Measurements from ENCODE around the gene CAB39.

The CAB39 gene

GRCh38 chr2:230785346-230785745 lies 72.7 kb downstream of the CAB39 start:
- no peak for DNase-seq (ENCODE audit: low read depth)

GRCh38 chr2:230787101-230787500 lies 74.5 kb downstream of the CAB39 start:
- DNase-seq (ENCODE audit: low read depth) = no peak

- no peak for DNase-seq (ENCODE audit: low read depth)
Measured at GRCh38 chr2:230788554-230789175, 76.0 kb downstream of the CAB39 start.

GRCh38 chr2:230790981-230791380 lies 78.3 kb downstream of the CAB39 start:
- no peak for DNase-seq (ENCODE audit: low read depth)

GRCh38 chr2:230793572-230794359 lies 81.1 kb downstream of the CAB39 start:
- DNase-seq (ENCODE audit: low read depth) = peak; percentile 35

- DNase-seq (ENCODE audit: low read depth) = no peak
Measured at GRCh38 chr2:230794497-230794896, 81.9 kb downstream of the CAB39 start.

- DNase-seq (ENCODE audit: low read depth) = no peak
Measured at GRCh38 chr2:230795856-230796255, 83.2 kb downstream of the CAB39 start.

- no peak for DNase-seq (ENCODE audit: low read depth)
Measured at GRCh38 chr2:230796280-230796862, 83.7 kb downstream of the CAB39 start.

GRCh38 chr2:230797515-230798495 lies 85.2 kb downstream of the CAB39 start:
- no peak for DNase-seq (ENCODE audit: low read depth)

- no peak for DNase-seq (ENCODE audit: low read depth)
Measured at GRCh38 chr2:230798769-230799399, 86.2 kb downstream of the CAB39 start.

GRCh38 chr2:230805353-230806017 lies 92.8 kb downstream of the CAB39 start:
- no peak for DNase-seq (ENCODE audit: low read depth)

GRCh38 chr2:230807729-230808128 lies 95.1 kb downstream of the CAB39 start:
- no peak for DNase-seq (ENCODE audit: low read depth)

GRCh38 chr2:230809015-230809414 lies 96.4 kb downstream of the CAB39 start:
- DNase-seq (ENCODE audit: low read depth) = no peak

- no peak for DNase-seq (ENCODE audit: low read depth)
Measured at GRCh38 chr2:230809677-230810251, 97.1 kb downstream of the CAB39 start.

- no peak for DNase-seq (ENCODE audit: low read depth)
Measured at GRCh38 chr2:230811508-230811907, 98.9 kb downstream of the CAB39 start.

- DNase-seq (ENCODE audit: low read depth) = no peak
Measured at GRCh38 chr2:230812033-230812432, 99.4 kb downstream of the CAB39 start.

- no peak for DNase-seq (ENCODE audit: low read depth)
Measured at GRCh38 chr2:230814616-230815015, 102.0 kb downstream of the CAB39 start.

GRCh38 chr2:230815088-230815487 lies 102.4 kb downstream of the CAB39 start:
- no peak for DNase-seq (ENCODE audit: low read depth)

- no peak for DNase-seq (ENCODE audit: low read depth)
Measured at GRCh38 chr2:230816735-230817134, 104.1 kb downstream of the CAB39 start.

- DNase-seq (ENCODE audit: low read depth) = no peak
Measured at GRCh38 chr2:230819433-230819832, 106.8 kb downstream of the CAB39 start.
